ENCODE results near the gene APBB2.

APBB2 gene

GRCh38 chr4:41028392-41029076 is 185.8 kb downstream of the APBB2 start:
- no peak overlapping the region for H2AFZ ChIP-seq (ENCODE audit: low read length, unreplicated experiment)
- peaks cover 15% of the 10 kb centered on the region for H3K4me1 ChIP-seq (ENCODE audit: control insufficient read depth, insufficient read depth, low read length, unreplicated experiment)
- no peak overlapping the region for H3K4me3 ChIP-seq (ENCODE audit: low read depth, low read length)
- peak overlapping the region; percentile 23; the same call in 1 of the 2 replicates for H3K27ac ChIP-seq (ENCODE audit: low read depth, low read length)
- H3K79me2 ChIP-seq (ENCODE audit: control insufficient read depth, insufficient read depth, low read length, unreplicated experiment), result peaks cover 8% of the 10 kb centered on the region
- peaks cover 39% of the 10 kb centered on the region for H3K36me3 ChIP-seq (ENCODE audit: insufficient read depth, low read length)
- H3K27me3 ChIP-seq (ENCODE audit: insufficient read depth, low read length), result no peaks in the 10 kb centered on the region

DNA sequence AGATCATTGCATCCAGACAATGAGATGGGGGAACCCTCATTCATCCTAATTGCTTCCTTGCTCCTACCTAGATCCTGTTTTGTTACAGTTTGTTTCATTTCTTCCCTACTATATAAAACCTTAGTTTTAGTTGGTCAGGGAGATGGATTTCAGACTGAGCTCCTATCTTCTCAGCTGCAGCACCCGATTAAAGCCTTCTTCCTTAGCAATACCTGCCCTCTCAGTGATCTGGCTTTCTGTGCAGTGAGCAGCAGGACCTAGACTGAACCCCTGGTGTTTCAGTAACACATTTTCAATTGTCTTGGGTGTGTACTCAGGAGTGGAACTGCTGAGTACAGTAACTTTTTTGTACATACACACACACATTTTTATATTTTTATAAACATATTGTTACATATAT is 187.4 kb downstream of the APBB2 start:
- no peak overlapping the region for H3K4me3 ChIP-seq (ENCODE audit: low read depth, low read length)
- H3K79me2 ChIP-seq (ENCODE audit: control insufficient read depth, insufficient read depth, low read length, unreplicated experiment), result peaks cover 8% of the 10 kb centered on the region
- H3K4me1 ChIP-seq (ENCODE audit: control insufficient read depth, insufficient read depth, low read length, unreplicated experiment), result peaks cover 15% of the 10 kb centered on the region
- H2AFZ ChIP-seq (ENCODE audit: low read length, unreplicated experiment), result no peak overlapping the region
- no peaks in the 10 kb centered on the region for H3K27me3 ChIP-seq (ENCODE audit: insufficient read depth, low read length)
- H3K36me3 ChIP-seq (ENCODE audit: insufficient read depth, low read length), result peaks cover 41% of the 10 kb centered on the region
- no peak overlapping the region for H3K27ac ChIP-seq (ENCODE audit: low read depth, low read length)

DNA sequence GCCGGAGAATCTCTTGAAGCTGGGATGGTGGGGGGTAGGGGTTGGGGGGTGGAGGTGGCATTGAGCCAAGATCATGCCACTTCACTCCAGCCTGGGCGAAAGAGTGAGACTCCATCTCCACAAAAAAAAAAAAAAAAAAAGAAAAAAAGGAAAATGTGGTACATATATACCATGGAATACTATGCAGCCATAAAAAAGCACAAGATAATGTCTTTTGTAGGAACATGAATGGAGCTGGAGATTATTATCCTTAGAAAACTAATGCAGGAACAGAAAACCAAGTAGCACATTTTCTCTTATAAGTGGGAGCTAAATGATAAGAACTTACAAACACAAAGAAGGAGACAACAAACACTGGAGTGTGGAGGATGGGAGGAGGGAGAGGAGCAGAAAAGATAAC is 188.5 kb downstream of the APBB2 start:
- no peak overlapping the region for H3K4me3 ChIP-seq (ENCODE audit: low read depth, low read length)
- peaks cover 50% of the 10 kb centered on the region for H3K36me3 ChIP-seq (ENCODE audit: insufficient read depth, low read length)

GRCh38 chr4:41024556-41025491 is 189.5 kb downstream of the APBB2 start:
- H3K4me1 ChIP-seq (ENCODE audit: control insufficient read depth, insufficient read depth, low read length, unreplicated experiment), result peaks cover 15% of the 10 kb centered on the region
- H3K79me2 ChIP-seq (ENCODE audit: control insufficient read depth, insufficient read depth, low read length, unreplicated experiment), result peaks cover 8% of the 10 kb centered on the region
- H2AFZ ChIP-seq (ENCODE audit: low read length, unreplicated experiment), result no peak overlapping the region
- no peak overlapping the region for H3K4me3 ChIP-seq (ENCODE audit: low read depth, low read length)
- peaks cover 50% of the 10 kb centered on the region for H3K36me3 ChIP-seq (ENCODE audit: insufficient read depth, low read length)
- no peak overlapping the region for H3K27ac ChIP-seq (ENCODE audit: low read depth, low read length)
- no peaks in the 10 kb centered on the region for H3K27me3 ChIP-seq (ENCODE audit: insufficient read depth, low read length)

More for the DNA sequence above, 188.5 kb downstream of the APBB2 start:
- Histone ChIP-seq H3K79me2 (ENCODE audit: control insufficient read depth, insufficient read depth, low read length, unreplicated experiment) (peaks cover 8% of the 10 kb centered on the region), H3K4me1 (ENCODE audit: control insufficient read depth, insufficient read depth, low read length, unreplicated experiment) (peaks cover 15% of the 10 kb centered on the region), H3K27me3 (ENCODE audit: insufficient read depth, low read length) (no peaks in the 10 kb centered on the region), H2AFZ (ENCODE audit: low read length, unreplicated experiment) (no peak overlapping the region), H3K27ac (ENCODE audit: low read depth, low read length) (no peak overlapping the region)

- Histone ChIP-seq H3K36me3 (ENCODE audit: insufficient read depth, low read length) (peaks cover 47% of the 10 kb centered on the region), H3K27me3 (ENCODE audit: insufficient read depth, low read length) (no peaks in the 10 kb centered on the region), H3K4me3 (ENCODE audit: low read depth, low read length) (no peak overlapping the region)
Measured at GRCh38 chr4:41022116-41022515, 192.2 kb downstream of the APBB2 start.

GRCh38 chr4:41015016-41015675 is 199.2 kb downstream of the APBB2 start:
- H3K36me3 ChIP-seq (ENCODE audit: insufficient read depth, low read length), result 0 out of 2 replicates have a peak, but pooled peaks cover 7% of the 10 kb centered on the region
- H3K27me3 ChIP-seq (ENCODE audit: insufficient read depth, low read length), result no peaks in the 10 kb centered on the region
- H3K27ac ChIP-seq (ENCODE audit: low read depth, low read length), result no peak overlapping the region
- no peak overlapping the region for H2AFZ ChIP-seq (ENCODE audit: low read length, unreplicated experiment)
- H3K4me1 ChIP-seq (ENCODE audit: control insufficient read depth, insufficient read depth, low read length, unreplicated experiment), result peaks cover 30% of the 10 kb centered on the region
- no peak overlapping the region for H3K4me3 ChIP-seq (ENCODE audit: low read depth, low read length)
- peaks cover 36% of the 10 kb centered on the region for H3K79me2 ChIP-seq (ENCODE audit: control insufficient read depth, insufficient read depth, low read length, unreplicated experiment)

More at GRCh38 chr4:41022116-41022515, 192.2 kb downstream of the APBB2 start:
- Histone ChIP-seq H3K79me2 (ENCODE audit: control insufficient read depth, insufficient read depth, low read length, unreplicated experiment) (peaks cover 8% of the 10 kb centered on the region), H3K4me1 (ENCODE audit: control insufficient read depth, insufficient read depth, low read length, unreplicated experiment) (no peaks in the 10 kb centered on the region), H2AFZ (ENCODE audit: low read length, unreplicated experiment) (no peak overlapping the region), H3K27ac (ENCODE audit: low read depth, low read length) (no peak overlapping the region)

GRCh38 chr4:41014158-41014557 is 200.2 kb downstream of the APBB2 start:
- H3K4me1 ChIP-seq (ENCODE audit: control insufficient read depth, insufficient read depth, low read length, unreplicated experiment), result peaks cover 39% of the 10 kb centered on the region
- 0 out of 2 replicates have a peak, but pooled peaks cover 7% of the 10 kb centered on the region for H3K36me3 ChIP-seq (ENCODE audit: insufficient read depth, low read length)
- peaks cover 39% of the 10 kb centered on the region for H3K79me2 ChIP-seq (ENCODE audit: control insufficient read depth, insufficient read depth, low read length, unreplicated experiment)
- peak overlapping the region; percentile 63 for H3K4me3 ChIP-seq (ENCODE audit: low read depth, low read length)
- H3K27ac ChIP-seq (ENCODE audit: low read depth, low read length), result no peak overlapping the region
- H2AFZ ChIP-seq (ENCODE audit: low read length, unreplicated experiment), result no peak overlapping the region
- H3K27me3 ChIP-seq (ENCODE audit: insufficient read depth, low read length), result no peaks in the 10 kb centered on the region

DNA sequence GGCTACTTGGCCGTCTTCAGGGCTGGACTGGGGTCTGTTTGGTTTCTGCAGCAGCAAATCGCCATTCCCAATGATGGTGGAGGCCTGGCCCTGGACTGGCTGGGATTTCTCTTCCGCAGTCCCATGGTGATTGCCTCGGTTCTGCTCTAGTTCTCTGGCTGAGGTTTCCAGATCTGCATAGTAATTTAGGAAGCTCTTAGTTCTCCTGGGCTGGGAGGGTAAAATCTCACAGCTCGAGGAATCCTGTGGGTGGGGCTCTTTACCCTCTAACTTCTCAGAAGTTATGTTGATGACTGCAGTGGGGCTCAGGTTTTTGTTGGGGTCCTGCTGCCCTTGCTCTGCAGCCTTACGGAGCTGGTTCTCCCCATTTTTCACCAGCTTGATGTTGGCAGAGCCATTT is 200.6 kb downstream of the APBB2 start:
- peak overlapping the region; percentile 63 for H3K4me3 ChIP-seq (ENCODE audit: low read depth, low read length)
- H3K27me3 ChIP-seq (ENCODE audit: insufficient read depth, low read length), result no peaks in the 10 kb centered on the region
- peaks cover 43% of the 10 kb centered on the region for H3K79me2 ChIP-seq (ENCODE audit: control insufficient read depth, insufficient read depth, low read length, unreplicated experiment)
- 0 out of 2 replicates have a peak, but pooled peaks cover 7% of the 10 kb centered on the region for H3K36me3 ChIP-seq (ENCODE audit: insufficient read depth, low read length)
- H3K4me1 ChIP-seq (ENCODE audit: control insufficient read depth, insufficient read depth, low read length, unreplicated experiment), result peaks cover 43% of the 10 kb centered on the region
- peak overlapping the region; percentile 36 for H2AFZ ChIP-seq (ENCODE audit: low read length, unreplicated experiment)
- H3K27ac ChIP-seq (ENCODE audit: low read depth, low read length), result no peak overlapping the region

- H3K79me2 ChIP-seq (ENCODE audit: control insufficient read depth, insufficient read depth, low read length, unreplicated experiment), result peaks cover 51% of the 10 kb centered on the region
- H3K27me3 ChIP-seq (ENCODE audit: insufficient read depth, low read length), result no peaks in the 10 kb centered on the region
- no peaks in the 10 kb centered on the region for H3K36me3 ChIP-seq (ENCODE audit: insufficient read depth, low read length)
- H3K4me3 ChIP-seq (ENCODE audit: low read depth, low read length), result peak overlapping the region; percentile 63
- H2AFZ ChIP-seq (ENCODE audit: low read length, unreplicated experiment), result peak overlapping the region; percentile 27
- peaks cover 47% of the 10 kb centered on the region for H3K4me1 ChIP-seq (ENCODE audit: control insufficient read depth, insufficient read depth, low read length, unreplicated experiment)
- peak overlapping the region; percentile 11; the same call in 1 of the 2 replicates for H3K27ac ChIP-seq (ENCODE audit: low read depth, low read length)
Measured at GRCh38 chr4:41012911-41013310, 201.4 kb downstream of the APBB2 start.

DNA sequence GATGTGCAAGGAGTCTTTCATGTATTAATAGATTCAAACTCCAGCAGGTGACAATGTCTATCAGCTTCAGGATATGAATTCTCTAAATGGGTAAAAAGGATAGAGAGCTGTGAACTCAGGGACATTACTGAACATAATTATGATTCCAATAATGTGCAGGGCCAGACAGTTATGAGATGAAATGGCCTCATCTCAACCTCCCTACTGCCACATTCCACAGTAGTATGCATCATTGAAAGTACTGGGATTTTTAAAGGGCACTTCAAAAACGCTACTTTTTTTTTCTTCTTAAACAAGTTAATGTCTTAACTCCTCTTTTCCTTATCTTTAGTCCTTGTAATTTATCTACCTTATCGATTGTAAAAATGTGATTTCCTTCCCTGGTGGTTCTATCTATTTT is 202.0 kb downstream of the APBB2 start:
- Histone ChIP-seq H3K27me3 (ENCODE audit: insufficient read depth, low read length) (no peaks in the 10 kb centered on the region), H3K4me3 (ENCODE audit: low read depth, low read length) (peak overlapping the region; percentile 63), H3K27ac (ENCODE audit: low read depth, low read length) (peak overlapping the region; percentile 11), H3K79me2 (ENCODE audit: control insufficient read depth, insufficient read depth, low read length, unreplicated experiment) (peaks cover 56% of the 10 kb centered on the region), H3K4me1 (ENCODE audit: control insufficient read depth, insufficient read depth, low read length, unreplicated experiment) (peaks cover 47% of the 10 kb centered on the region), H3K36me3 (ENCODE audit: insufficient read depth, low read length) (0 out of 2 replicates have a peak, but pooled peaks cover under 1% of the 10 kb centered on the region), H2AFZ (ENCODE audit: low read length, unreplicated experiment) (peak overlapping the region; percentile 43)

Measured in ACC112 (cell line).